Uterus (tissue), 4 donors: ENCODE measurements around the gene PDGFRB. TPM values are rescaled to one million over a fixed set of nuclear protein-coding genes. Genes with fewer than 3 reads are reported as not detected.
A peak's percentile ranks its signal among the peaks of the same experiment; 100 is the strongest.

Experiments
- DNase-seq, 2 donors: peaks; one replicate each; pipeline ENCODE4 v3.0.0-alpha.2; 2019 to 2020
- H3K27ac ChIP-seq, 2 donors: fragments of 200-600 bp; sonication (generic); 1 replicate in 1 of 2; 2 replicates in 1 of 2; pipeline ENCODE4 v1.5.1; 2016 to 2018
- H3K27me3 ChIP-seq, 2 donors: fragments of 200-600 bp; sonication (generic); one replicate each; pipeline ENCODE4 v1.5.1; 2018 to 2019; ENCODE audit warnings: control low read depth in 1 of 2
- H3K36me3 ChIP-seq, 2 donors: fragments of 200-600 bp; sonication (generic); one replicate each; pipeline ENCODE4 v1.5.1; 2019; ENCODE audit warnings: control low read depth in 1 of 2
- H3K4me1 ChIP-seq, 2 donors: fragments of 200-600 bp; sonication (generic); one replicate each; pipeline ENCODE4 v1.5.1; 2018 to 2019; ENCODE audit warnings: control low read depth in 1 of 2
- H3K4me3 ChIP-seq, 2 donors: fragments of 200-600 bp; sonication (generic); 1 replicate in 1 of 2; 2 replicates in 1 of 2; pipeline ENCODE4 v1.5.1; 2018 to 2019; ENCODE audit warnings: mild to moderate bottlenecking in 1 of 2
- H3K9me3 ChIP-seq, 2 donors: fragments of 200-600 bp; sonication (generic); one replicate each; pipeline ENCODE4 v1.5.1; 2019; ENCODE audit warnings: control low read depth in 1 of 2
- POLR2A ChIP-seq, 2 donors: fragments of 450-650 bp; IDR thresholded peaks; one replicate each; pipeline ENCODE4 v1.6.1; 2016; ENCODE audit warnings: antibody characterized with exemption in 2 of 2, mild to moderate bottlenecking in 1 of 2, moderate library complexity in 1 of 2
- intact Hi-C: fragments of 100-400 bp; cut with DNase I; formaldehyde crosslinking; loops from one replicate; pipeline ENCODE4 v1.15.1; 2023; ENCODE audit warnings: low total_unique reads
- total RNA-seq, 4 donors: library from RNA; depleted of rRNA in 3 of 4; stranded (reverse); fragments of >200 nt in 3 of 4; gene quantifications; one replicate each; pipeline versions ENCODE4 v1.1.0 to v1.2.4, GENCODE V29; 2014 to 2023
- TF ChIP-seq, protein P1 (sequence below), 4 experiments: fragments of 200-600 bp in 2 of 4; fragments of 450-650 bp in 2 of 4; sonication (generic) in 2 of 4; IDR thresholded peaks; one replicate each; pipeline ENCODE4 v1.5.1; 2016 to 2019; ENCODE audit warnings: antibody characterized with exemption in 4 of 4, mild to moderate bottlenecking in 2 of 4, moderate library complexity in 1 of 4
- donor health status: DM: yes; HTN: yes; CAD: no.

The PDGFRB gene
- total RNA-seq, 4 donors from 2014 or later = 60.2 to 378 (median 235) TPM

DNA sequence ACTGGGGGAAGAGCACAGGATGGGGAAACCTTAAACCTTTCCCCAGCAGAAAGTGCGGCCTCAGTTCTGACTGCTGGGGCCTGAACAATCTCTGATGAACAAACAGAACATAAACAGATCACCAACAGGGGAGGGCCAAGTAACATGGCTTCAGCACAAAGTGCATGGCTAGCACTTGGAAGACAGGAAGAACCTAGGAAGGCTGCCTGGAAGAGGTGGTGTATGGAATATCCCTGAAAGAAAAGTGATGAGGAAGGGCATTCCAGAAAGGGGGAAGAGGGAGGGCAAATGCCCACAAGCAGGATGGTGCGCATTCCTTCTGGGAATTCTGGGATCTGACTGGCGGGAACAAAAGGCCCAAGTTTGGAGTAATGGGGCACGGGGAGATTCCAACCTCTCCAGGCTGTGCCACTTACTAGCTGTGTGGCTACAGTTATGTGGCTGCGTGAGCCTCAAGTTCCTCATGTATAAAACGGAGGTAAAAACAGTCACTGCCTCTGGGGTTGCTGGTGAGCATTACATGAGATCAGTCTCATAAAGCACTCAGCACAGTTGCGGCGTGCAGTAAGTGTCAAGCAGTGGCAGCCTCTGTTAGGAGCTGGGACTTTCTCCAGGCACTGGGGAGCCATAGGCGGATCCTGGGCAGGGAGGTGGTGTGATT is 1.6 kb downstream of the PDGFRB start:
- peak in 1 of 2 donors; percentile 33 for TF ChIP-seq POLR2A (IDR thresholded peaks at IDR 0.05)
- TF ChIP-seq, protein P1, sequence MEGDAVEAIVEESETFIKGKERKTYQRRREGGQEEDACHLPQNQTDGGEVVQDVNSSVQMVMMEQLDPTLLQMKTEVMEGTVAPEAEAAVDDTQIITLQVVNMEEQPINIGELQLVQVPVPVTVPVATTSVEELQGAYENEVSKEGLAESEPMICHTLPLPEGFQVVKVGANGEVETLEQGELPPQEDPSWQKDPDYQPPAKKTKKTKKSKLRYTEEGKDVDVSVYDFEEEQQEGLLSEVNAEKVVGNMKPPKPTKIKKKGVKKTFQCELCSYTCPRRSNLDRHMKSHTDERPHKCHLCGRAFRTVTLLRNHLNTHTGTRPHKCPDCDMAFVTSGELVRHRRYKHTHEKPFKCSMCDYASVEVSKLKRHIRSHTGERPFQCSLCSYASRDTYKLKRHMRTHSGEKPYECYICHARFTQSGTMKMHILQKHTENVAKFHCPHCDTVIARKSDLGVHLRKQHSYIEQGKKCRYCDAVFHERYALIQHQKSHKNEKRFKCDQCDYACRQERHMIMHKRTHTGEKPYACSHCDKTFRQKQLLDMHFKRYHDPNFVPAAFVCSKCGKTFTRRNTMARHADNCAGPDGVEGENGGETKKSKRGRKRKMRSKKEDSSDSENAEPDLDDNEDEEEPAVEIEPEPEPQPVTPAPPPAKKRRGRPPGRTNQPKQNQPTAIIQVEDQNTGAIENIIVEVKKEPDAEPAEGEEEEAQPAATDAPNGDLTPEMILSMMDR (IDR thresholded peaks at IDR 0.05) = peak in 1 of 4 experiments; percentile 15
- Histone ChIP-seq H3K4me1 (peaks cover 0 to 13% of the 10 kb centered on the region in 2 donors), H3K4me3 (peak overlapping the region; percentile 78 to 86), H3K27ac (peak overlapping the region; percentile 97 to 99), H3K27me3 (no peaks in the 10 kb centered on the region), H3K9me3 (no peaks in the 10 kb centered on the region), H3K36me3 (no peaks in the 10 kb centered on the region)
- intact Hi-C loops = no loop called here
- peak in 1 of 2 donors; percentile 64 for DNase-seq

DNA sequence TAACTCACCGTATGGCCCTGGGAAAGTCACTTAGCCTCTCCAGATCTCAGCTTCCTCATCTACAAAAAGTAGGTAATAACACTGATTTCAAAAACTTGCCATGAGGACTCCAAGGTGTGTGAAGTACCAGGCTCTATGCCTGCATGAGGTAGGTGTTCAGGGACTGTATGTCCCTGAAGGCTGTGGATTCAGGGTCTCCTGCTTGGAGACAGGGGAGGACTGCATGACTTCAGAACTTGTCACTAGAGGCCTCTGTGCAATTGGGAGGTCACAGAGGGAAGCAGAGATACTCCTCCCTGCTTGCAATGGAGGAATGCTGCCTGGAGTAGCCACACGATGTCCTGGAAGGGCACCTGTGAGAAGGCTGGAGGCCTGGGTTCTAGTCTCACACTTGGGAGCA is 2.2 kb downstream of the PDGFRB start:
- peaks cover 5 to 13% of the 10 kb centered on the region in 2 donors for H3K4me1 ChIP-seq
- TF ChIP-seq, protein P1 (IDR thresholded peaks at IDR 0.05) = no peak
- no peak for TF ChIP-seq POLR2A (IDR thresholded peaks at IDR 0.05)
- DNase-seq = no peak
- H3K9me3 ChIP-seq = no peaks in the 10 kb centered on the region
- peak overlapping the region; percentile 78 to 86 for H3K4me3 ChIP-seq
- intact Hi-C loops = no loop called here
- peak overlapping the region; percentile 97 to 99 for H3K27ac ChIP-seq
- H3K27me3 ChIP-seq = no peaks in the 10 kb centered on the region
- no peaks in the 10 kb centered on the region for H3K36me3 ChIP-seq

DNA sequence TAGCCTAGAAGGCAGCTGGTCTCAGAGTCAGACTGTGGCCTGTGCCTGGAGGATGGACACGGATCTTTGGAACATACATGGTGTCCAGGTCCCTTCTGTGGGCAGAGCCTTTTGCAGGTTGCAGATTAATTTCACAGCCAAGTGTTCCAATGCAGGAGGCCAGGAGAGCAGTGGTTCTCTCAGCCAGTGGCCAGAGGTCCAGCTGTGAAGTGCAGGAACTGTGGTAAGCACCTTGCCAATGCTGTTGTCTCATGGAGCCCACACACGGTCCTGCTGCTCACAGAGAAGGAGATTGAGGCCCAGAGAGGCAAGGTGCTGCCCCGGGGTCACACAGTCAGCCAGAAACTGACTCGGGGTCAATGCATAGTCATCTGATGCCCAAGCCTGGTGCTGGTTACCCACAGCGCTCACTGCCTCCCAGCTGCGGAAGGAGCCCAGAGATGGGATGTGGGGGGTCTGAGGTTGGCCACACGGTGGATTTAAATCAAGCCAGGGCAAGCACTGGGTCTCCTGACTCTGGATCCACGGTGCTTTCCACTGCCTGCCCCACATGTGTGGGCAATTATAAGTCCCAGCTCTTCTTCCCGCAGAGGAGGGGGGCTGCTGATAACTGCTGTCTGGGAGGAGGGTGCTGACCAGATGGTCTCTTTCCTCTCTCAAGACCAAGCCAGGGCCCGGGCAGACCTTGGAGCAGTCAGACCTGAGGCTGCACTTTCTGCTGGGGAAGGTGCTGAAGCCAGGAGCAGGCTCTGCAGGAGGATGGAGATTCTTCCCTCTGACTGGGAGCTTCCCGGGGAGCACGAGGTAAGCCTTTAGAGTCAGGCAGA is 2.8 kb downstream of the PDGFRB start:
- no peak for DNase-seq
- Histone ChIP-seq H3K4me1 (peaks cover 7% of the 10 kb centered on the region in 2 donors), H3K9me3 (no peaks in the 10 kb centered on the region), H3K4me3 (peak overlapping the region; percentile 78 to 86), H3K27me3 (no peaks in the 10 kb centered on the region), H3K27ac (peak overlapping the region; percentile 97 to 99), H3K36me3 (no peaks in the 10 kb centered on the region)
- TF ChIP-seq POLR2A (IDR thresholded peaks at IDR 0.05) = no peak
- TF ChIP-seq, protein P1 (IDR thresholded peaks at IDR 0.05) = no peak
- intact Hi-C loops = no loop called here

DNA sequence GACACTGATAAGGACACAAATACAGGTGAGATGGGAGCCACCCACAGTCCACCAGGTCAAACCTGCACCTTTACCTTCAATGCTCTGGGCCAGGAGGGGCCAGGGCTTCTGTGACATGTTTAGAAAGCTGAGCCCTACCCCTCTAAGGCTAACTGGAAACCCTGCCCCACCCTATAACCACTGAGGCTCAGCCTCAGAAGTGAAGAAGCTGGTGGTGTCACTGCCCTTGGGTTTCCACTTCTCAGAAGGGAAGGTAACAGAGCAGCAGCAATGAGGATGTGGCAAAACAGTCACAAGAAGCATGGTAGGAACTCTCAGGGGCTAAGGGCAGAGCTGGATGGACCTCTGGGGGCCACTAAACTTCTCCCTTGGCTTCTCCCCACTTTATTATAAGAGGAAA is 6.0 kb downstream of the PDGFRB start:
- Histone ChIP-seq H3K27me3 (no peaks in the 10 kb centered on the region), H3K4me3 (no peak overlapping the region), H3K4me1 (peaks cover 14 to 19% of the 10 kb centered on the region in 2 donors), H3K27ac (peak overlapping the region; percentile 97 to 99), H3K9me3 (no peaks in the 10 kb centered on the region), H3K36me3 (no peaks in the 10 kb centered on the region)
- TF ChIP-seq POLR2A (IDR thresholded peaks at IDR 0.05) = no peak
- TF ChIP-seq, protein P1 (IDR thresholded peaks at IDR 0.05) = no peak
- no peak for DNase-seq
- intact Hi-C loops = no loop called here
